NCI-H146 (cell line): ENCODE measurements around the gene MRPL51.
A peak's percentile ranks its signal among the peaks of the same experiment; 100 is the strongest.
"Not testable (repeated sequence)": the region's sequence is repeated elsewhere in the genome, so short reads cannot be mapped to it uniquely, and the experiment has no call there.

Experiments
- DNase-seq: peaks from one replicate; lab custom pipeline; 2025; lab: John Stamatoyannopoulos, UW

The MRPL51 gene

GRCh38 chr12:6488240-6488639 is 4.8 kb downstream of the MRPL51 start:
- no peak for DNase-seq

- no peak for DNase-seq
Observed at GRCh38 chr12:6478416-6478815, 14.6 kb downstream of the MRPL51 start.

DNA sequence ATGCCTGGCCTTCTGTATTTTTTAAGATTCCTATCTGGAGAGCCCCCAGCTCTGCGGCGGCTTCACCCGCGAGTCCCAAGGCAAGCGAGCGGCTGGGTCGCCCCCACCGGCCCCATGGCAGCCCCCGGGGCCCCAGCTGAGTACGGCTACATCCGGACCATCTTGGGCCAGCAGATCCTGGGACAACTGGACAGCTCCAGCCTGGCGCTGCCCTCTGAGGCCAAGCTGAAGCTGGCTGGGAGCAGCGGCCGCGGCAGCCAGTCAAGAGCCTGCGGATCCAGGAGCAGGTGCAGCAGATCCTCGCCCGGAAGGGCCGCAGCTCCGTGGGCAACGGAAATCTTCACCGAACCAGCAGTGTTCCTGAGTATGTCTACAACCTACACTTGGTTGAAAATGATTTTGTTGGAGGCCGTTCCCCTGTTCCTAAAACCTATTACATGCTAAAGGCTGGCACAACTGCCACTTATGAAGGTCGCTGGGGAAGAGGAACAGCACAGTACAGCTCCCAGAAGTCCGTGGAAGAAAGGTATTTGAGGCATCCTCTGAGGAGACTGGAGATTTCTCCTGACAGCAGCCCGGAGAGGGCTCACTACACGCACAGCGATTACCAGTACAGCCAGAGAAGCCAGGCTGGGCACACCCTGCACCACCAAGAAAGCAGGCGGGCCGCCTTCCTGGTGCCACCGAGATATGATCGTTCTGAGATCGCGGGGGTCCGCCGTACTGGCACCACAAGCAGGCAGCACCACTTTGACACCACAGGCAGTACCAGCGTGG is 15.3 kb downstream of the MRPL51 start:
- not testable (repeated sequence) for DNase-seq

DNA sequence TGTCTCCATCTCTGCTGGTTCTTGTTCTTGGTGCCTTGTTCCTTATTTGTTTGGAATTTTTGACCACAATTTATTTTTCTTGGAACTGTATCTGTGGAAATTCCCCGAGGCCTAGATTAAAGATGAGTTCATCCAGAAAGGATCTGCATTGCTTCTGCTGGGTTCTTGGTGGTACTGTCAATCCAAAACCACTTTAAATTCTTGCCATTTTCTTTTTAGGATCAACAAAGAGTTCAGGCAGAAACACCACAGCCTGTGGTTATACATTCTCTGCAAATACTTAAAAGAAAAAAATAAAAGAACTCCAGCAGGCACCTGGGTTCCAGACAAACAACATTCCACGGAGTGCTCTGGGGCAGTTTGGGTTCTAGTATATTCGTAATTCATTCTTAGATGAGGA is 16.6 kb downstream of the MRPL51 start:
- DNase-seq = no peak

GRCh38 chr12:6475233-6475975 is 17.7 kb downstream of the MRPL51 start:
- not testable (repeated sequence) for DNase-seq

GRCh38 chr12:6472491-6472890 is 20.6 kb downstream of the MRPL51 start:
- no peak for DNase-seq

DNA sequence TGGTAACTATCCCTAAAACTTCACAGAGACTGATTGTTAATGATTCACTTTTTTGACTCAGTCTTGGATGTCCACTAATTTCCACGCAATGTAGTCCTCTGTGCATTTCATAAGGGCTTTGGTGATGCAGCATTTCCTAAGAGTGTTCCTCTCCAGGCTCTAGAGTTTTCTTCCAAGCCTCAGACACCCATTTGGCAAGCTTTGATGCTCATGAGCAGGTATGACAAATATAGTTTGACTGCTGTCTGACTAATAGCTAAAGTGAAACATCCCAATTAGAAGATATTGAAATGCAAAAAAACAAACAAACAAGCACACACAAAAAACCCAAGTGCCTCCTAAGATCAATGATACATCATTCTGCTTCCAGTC is 21.1 kb downstream of the MRPL51 start:
- no peak for DNase-seq

- peak; percentile 100 for DNase-seq
Observed at GRCh38 chr12:6470375-6471163, 22.5 kb downstream of the MRPL51 start, which contains the start of gene VAMP1. Gene VAMP1, minus strand, starts transcription at chr12:6470677. Its CDS starts 146 bp downstream, at chr12:6470531.

GRCh38 chr12:6469609-6470374 is 23.3 kb downstream of the MRPL51 start:
- peak; percentile 66 for DNase-seq

DNA sequence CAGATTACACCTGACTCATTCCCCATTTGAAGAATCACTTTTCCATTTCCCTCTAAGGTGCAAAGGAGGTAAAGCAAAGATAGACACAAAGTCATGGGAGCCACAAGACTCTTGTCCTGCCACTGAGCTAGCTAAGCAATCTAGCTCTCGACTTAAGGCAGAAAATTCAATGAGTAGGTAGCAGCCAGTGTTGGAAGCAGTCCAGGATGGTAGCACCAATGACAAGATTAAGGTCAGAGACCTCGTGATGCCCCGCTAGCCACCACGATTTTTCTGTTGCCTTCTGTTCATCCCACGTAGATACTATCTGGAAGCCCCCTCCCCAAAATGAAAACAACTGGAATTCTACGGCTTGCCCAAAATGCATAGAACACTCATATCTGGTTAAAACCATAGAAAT is 24.0 kb downstream of the MRPL51 start:
- DNase-seq = no peak

DNA sequence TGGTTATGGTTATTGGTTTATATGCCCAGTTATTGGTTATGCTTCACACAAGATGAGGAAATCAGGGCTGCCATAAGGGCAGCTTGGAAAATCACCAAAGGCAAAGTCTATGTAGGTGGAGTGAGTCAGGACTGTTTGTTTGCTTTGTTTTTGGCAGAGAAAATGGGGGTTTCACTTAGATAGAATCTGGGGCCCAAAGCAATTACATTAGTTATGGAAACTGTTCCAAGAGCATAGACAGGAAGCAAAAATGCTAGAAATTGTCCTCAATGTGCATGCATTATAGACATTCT is 24.8 kb downstream of the MRPL51 start:
- DNase-seq = no peak

DNA sequence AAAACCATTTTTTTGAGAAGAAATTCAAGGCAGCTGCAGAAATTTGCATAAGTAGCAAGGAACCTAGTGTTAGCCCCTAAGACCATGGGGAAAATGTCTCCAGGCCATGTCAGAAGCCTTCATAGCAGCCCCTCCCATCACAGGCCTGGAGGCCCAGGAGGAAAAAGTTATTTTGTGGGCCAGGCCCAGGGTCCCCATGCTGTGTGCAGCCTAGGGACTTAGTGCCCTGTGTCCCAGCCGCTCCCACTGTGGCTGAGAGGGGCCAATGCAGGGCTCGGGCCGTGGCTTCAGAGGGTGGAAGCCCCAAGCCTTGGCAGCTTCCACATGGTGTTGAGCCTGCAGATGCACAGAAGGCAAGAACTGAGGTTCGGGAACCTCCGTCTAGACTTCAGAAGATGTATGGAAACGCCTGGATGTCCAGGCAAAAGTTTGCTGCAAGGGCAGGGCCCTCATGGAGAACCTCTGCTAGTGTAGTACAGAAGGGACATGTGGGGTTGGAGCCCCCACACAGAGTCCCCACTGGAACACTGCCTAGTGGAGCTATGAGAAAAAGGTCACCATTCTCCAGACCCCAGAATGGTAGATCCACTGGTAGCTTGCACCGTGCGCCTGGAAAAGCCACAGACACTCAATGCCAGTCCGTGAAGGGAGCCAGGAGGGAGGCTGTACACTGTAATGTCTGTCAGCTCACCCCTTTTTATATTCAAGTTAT is 25.3 kb downstream of the MRPL51 start:
- DNase-seq = not testable (repeated sequence)

DNA sequence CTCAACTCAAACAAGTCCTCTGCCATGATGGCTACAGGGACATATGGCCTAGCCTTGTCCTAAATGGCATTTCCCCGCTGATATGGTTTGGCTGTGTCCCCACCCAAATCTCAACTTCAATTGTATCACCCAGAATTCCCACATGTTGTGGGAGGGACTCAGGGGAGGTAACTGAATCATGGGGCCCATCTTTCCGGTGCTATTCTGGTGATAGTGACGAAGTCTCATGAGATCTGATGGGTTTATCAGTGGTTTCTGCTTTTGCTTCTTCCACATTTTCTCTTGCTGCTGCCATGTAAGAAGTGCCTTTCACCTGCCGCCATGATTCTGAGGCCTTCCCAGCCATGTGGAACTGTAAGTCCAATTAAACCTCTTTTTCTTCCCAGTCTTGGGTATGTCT is 26.3 kb downstream of the MRPL51 start:
- DNase-seq = not testable (repeated sequence)

DNA sequence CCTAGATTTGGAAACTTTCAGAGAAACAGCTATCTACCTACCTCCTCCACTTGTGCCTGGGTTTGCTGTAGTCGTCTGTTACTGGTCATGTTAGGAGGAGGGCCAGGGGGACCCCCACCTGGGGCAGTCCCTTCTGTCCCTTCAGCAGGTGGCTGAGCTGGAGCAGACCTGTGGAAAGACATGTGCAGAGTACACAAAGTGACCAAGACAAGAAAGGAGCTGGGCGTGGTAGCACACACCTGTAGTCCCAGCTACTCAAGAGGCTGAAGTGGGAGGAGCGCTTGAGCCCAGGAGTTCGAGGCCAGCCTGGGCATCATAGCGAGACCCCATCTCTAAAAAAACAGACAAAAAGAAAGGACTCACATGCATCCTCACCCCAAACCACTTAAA is 26.9 kb downstream of the MRPL51 start:
- no peak for DNase-seq

- DNase-seq = peak; percentile 76
Observed at GRCh38 chr12:6465467-6466183, 27.4 kb downstream of the MRPL51 start.

DNA sequence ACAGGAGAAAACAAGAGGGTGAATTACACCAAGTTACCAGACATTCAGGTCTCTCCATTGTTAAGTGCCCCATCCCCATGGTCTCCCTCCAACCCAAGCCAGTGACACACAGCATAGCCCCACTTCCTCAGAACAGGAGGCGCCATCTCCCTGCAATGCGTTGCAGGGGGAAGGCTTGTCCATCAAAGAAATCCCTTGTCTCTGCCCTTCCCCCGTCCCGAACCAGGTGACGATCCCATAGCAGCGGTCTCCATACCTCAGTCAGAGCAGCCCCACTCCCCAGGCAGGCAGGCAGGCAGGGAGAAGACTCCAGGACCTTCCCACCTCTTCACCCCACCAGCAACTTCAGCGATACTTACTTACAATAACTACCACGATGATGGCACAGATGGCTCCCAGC is 28.5 kb downstream of the MRPL51 start:
- no peak for DNase-seq

- DNase-seq = no peak
Observed at GRCh38 chr12:6463858-6464257, 29.2 kb downstream of the MRPL51 start.

- DNase-seq = no peak
Observed at GRCh38 chr12:6463216-6463615, 29.8 kb downstream of the MRPL51 start.

DNA sequence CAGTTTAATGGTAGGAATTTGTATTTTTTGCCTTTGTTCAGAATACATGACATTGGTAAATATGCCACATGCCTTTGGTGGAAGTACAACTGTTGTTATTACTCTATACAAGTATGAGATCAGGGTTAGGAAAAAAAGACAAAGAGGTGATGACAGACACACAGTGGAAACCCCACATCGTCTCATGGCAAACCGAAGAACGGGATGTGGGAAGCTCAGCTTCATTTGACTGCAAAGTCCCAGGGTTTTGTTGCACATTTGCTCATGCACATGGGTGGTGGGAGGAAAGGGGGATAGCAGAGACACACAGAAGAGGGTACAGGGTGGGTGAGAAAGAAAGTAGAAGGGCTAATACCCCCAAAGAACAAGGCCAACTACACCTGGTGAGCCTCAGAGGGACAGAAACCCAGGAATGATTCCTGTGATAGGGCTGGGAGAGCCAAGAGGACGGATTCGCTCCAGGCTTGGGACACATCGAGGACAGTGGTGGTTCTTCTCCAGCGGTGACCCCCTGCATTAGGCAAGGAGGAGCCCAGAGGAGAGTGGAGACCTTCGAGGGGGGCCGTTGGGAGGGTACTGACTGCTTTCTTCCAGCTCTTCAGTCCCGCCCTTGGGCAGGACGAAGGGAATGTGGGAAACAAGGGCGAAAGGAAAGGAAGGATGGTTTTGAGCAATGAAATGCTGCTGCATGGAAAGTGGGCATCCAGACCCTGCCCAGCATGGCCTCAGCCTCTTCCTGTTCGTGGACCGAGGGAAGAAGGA is 30.6 kb downstream of the MRPL51 start:
- no peak for DNase-seq
